OCI-LY3 (cell line): Measurements from ENCODE around the gene PCDHGB6.

ENCODE experiments used
- CTCF ChIP-seq: fragments of 200-600, 300-600 bp; sonication (generic); IDR thresholded peaks from 2 replicates; pipeline ENCODE4 v1.5.1; 2014; ENCODE audit warnings: antibody characterized with exemption, low read length, low read depth
- EZH2phosphoT487 ChIP-seq: fragments of 200-600 bp; shearing (Covaris generic); IDR thresholded peaks from 2 replicates; pipeline ENCODE4 v1.6.1; 2018; ENCODE audit warnings: antibody characterized with exemption, mixed run types, low read depth

GRCh38 chr5:141440341-141440740, 32.5 kb downstream of the PCDHGB6 start:
- TF ChIP-seq CTCF (no peak), EZH2phosphoT487 (no peak)
